NCI-H2081 (cell line): ENCODE measurements around the gene MEF2D.

Experiments
- DNase-seq, 2 experiments: peaks; one replicate each; lab custom pipeline; 2025; lab: John Stamatoyannopoulos, UW

MEF2D gene

GRCh38 chr1:156487862-156488261 is 12.7 kb downstream of the MEF2D start:
- no peak for DNase-seq

GRCh38 chr1:156486421-156487344 is 13.9 kb downstream of the MEF2D start:
- no peak for DNase-seq

GRCh38 chr1:156485984-156486383 is 14.6 kb downstream of the MEF2D start:
- no peak for DNase-seq

GRCh38 chr1:156484480-156485058 is 16.0 kb downstream of the MEF2D start:
- no peak for DNase-seq

- DNase-seq, result no peak
Observed at GRCh38 chr1:156483397-156483796, 17.2 kb downstream of the MEF2D start.

GRCh38 chr1:156482276-156482675 is 18.3 kb downstream of the MEF2D start:
- no peak for DNase-seq

- DNase-seq, result no peak
Observed at GRCh38 chr1:156481527-156481926, 19.0 kb downstream of the MEF2D start.

GRCh38 chr1:156480411-156481192 is 20.0 kb downstream of the MEF2D start:
- DNase-seq, result no peak

GRCh38 chr1:156480016-156480370 is 20.6 kb downstream of the MEF2D start:
- no peak for DNase-seq

GRCh38 chr1:156479093-156480015 is 21.2 kb downstream of the MEF2D start:
- no peak for DNase-seq

GRCh38 chr1:156478250-156478627 is 22.3 kb downstream of the MEF2D start:
- DNase-seq, result no peak

GRCh38 chr1:156477526-156478249 is 22.9 kb downstream of the MEF2D start:
- no peak for DNase-seq

GRCh38 chr1:156476501-156477298 is 23.9 kb downstream of the MEF2D start:
- DNase-seq, result no peak

GRCh38 chr1:156475568-156476500 is 24.7 kb downstream of the MEF2D start:
- DNase-seq, result no peak

GRCh38 chr1:156474966-156475365 is 25.6 kb downstream of the MEF2D start:
- DNase-seq, result no peak

- DNase-seq, result peak; percentile 95 to 100
Observed at GRCh38 chr1:156471496-156472490, 28.8 kb downstream of the MEF2D start.

- no peak for DNase-seq
Observed at GRCh38 chr1:156470473-156470872, 30.1 kb downstream of the MEF2D start.
